K562 (cell line): ENCODE measurements around the gene LRMDA.

Experiments
- BRCA1 ChIP-seq, 2 experiments: fragments of 450-650 bp in 1 of 2; sonication (generic) in 1 of 2; formaldehyde crosslinking in 1 of 2; IDR thresholded peaks; 2 replicates each; pipeline versions ENCODE4 v1.5.0 to v1.6.1; 2017 to 2020; ENCODE audit warnings: mild to moderate bottlenecking in 1 of 2, missing genetic modification reagents in 1 of 2
- JUND ChIP-seq, 2 experiments: IDR thresholded peaks; 2 replicates in 1 of 2; 3 replicates in 1 of 2; pipeline ENCODE4 v1.6.1; 2011; ENCODE audit warnings: borderline replicate concordance in 2 of 2, low read depth in 2 of 2, low read length in 2 of 2, improper control_type of control experiment in 1 of 2, missing biosample characterization in 1 of 2, missing genetic modification characterization in 1 of 2, missing genetic modification reagents in 1 of 2
- NCOA1 ChIP-seq: fragments of 450-650 bp; IDR thresholded peaks from 2 replicates; pipeline ENCODE4 v1.6.1; 2016; ENCODE audit warnings: low read depth
- POLR2A ChIP-seq: fragments of 450-650 bp; conservative IDR thresholded peaks from 2 replicates; pipeline ENCODE4 v1.6.1; 2016
- SMARCE1 ChIP-seq: fragments of 450-650 bp; IDR thresholded peaks from 2 replicates; pipeline ENCODE4 v1.7.1; 2016; ENCODE audit warnings: mild to moderate bottlenecking
- ZNF121 ChIP-seq: sonication (generic); formaldehyde crosslinking; conservative IDR thresholded peaks from 2 replicates; pipeline ENCODE4 v1.8.0; 2022; ENCODE audit warnings: missing genetic modification reagents
- ZSCAN29 ChIP-seq: fragments of 450-650 bp; IDR thresholded peaks from 2 replicates; pipeline ENCODE4 v1.6.1; 2017

- TF ChIP-seq JUND (IDR thresholded peaks at IDR 0.05; ENCODE audit: borderline replicate concordance, low read depth, low read length) = no peak
- TF ChIP-seq JUND (tag; IDR thresholded peaks at IDR 0.05; ENCODE audit: borderline replicate concordance, low read depth, low read length) = no peak
- TF ChIP-seq ZNF121 (CRISPR knock-in tag) = no peak
- no peak for TF ChIP-seq SMARCE1
- TF ChIP-seq ZSCAN29 = no peak
- TF ChIP-seq BRCA1 (IDR thresholded peaks at IDR 0.05) = no peak
- TF ChIP-seq BRCA1 (CRISPR knock-in tag; IDR thresholded peaks at IDR 0.05) = no peak
- TF ChIP-seq POLR2A = no peak
- no peak for TF ChIP-seq NCOA1
These were observed 905.0 kb downstream of the LRMDA start for GRCh38 chr10:76336213-76336963.
